ENCODE measurements around the gene CCDC172.

DNA sequence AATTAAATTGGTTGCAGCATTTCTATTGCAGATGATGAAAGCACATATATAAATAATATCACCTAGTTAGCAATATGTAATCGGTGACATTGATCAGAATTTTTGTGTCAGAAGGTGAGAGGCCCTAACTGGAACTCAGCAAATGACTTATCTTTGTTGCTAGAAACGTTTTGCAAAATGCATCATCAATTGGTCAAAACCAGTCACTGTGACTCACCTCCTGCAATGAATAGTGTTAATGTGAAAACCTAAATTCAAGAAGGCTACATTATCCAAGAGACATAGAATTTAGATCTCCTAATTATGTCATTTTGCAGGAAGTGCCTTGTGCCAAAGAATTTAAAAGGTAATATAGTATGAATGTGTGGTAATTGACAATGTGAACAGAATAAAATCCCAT is 93.6 kb downstream of the CCDC172 start:
- TF ChIP-seq, protein P1, sequence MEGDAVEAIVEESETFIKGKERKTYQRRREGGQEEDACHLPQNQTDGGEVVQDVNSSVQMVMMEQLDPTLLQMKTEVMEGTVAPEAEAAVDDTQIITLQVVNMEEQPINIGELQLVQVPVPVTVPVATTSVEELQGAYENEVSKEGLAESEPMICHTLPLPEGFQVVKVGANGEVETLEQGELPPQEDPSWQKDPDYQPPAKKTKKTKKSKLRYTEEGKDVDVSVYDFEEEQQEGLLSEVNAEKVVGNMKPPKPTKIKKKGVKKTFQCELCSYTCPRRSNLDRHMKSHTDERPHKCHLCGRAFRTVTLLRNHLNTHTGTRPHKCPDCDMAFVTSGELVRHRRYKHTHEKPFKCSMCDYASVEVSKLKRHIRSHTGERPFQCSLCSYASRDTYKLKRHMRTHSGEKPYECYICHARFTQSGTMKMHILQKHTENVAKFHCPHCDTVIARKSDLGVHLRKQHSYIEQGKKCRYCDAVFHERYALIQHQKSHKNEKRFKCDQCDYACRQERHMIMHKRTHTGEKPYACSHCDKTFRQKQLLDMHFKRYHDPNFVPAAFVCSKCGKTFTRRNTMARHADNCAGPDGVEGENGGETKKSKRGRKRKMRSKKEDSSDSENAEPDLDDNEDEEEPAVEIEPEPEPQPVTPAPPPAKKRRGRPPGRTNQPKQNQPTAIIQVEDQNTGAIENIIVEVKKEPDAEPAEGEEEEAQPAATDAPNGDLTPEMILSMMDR (IDR thresholded peaks at IDR 0.05), result no peak
- no peak for TF ChIP-seq POLR2A (IDR thresholded peaks at IDR 0.05)

All from testis (tissue), 2 donors.